Measurements from ENCODE around the gene POU2AF1.

POU2AF1 gene, protein sequence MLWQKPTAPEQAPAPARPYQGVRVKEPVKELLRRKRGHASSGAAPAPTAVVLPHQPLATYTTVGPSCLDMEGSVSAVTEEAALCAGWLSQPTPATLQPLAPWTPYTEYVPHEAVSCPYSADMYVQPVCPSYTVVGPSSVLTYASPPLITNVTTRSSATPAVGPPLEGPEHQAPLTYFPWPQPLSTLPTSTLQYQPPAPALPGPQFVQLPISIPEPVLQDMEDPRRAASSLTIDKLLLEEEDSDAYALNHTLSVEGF

DNA sequence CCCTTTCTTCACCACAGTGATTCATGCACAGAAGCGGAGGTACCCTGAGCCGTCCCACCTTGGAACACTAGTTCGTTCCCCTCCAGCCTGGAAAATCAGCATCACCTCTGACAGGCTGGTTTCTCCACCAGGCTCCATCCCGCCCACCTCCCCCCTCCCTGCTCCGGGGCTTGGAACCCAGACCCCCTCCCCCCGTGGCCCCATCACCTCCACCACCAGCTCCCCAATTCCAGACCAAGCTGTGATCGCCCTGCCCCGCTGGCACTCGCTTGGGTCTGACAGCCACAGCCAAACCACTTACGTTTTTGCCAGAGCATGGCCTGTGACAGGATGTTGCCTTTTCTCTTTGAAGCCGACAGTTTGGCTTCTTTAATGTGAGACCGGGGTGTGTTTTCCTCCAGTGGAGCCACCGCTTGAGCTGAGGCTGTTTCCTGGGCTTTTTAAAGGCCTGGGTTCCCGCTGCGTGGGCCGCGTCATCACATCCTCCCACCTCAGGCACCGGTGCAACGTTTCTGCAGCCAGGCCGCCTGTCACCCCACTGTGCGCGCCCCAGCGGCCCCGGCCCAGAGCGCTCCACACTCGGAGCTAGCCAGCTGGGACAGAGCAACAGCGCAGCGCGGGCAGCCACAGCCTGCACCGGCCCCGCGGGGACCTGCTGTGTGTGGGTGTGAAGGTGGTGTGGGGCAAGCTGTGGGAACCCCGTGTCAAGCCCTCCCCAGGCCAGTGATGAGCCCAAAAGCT, at the start of gene POU2AF1:
Gene POU2AF1 (minus strand): TSS at position 415 of the 741 bp plus-strand sequence. CDS start 98 bp downstream, at position 317.
- peak; percentile 11 for DNase-seq (ENCODE audit: low read depth)

DNA sequence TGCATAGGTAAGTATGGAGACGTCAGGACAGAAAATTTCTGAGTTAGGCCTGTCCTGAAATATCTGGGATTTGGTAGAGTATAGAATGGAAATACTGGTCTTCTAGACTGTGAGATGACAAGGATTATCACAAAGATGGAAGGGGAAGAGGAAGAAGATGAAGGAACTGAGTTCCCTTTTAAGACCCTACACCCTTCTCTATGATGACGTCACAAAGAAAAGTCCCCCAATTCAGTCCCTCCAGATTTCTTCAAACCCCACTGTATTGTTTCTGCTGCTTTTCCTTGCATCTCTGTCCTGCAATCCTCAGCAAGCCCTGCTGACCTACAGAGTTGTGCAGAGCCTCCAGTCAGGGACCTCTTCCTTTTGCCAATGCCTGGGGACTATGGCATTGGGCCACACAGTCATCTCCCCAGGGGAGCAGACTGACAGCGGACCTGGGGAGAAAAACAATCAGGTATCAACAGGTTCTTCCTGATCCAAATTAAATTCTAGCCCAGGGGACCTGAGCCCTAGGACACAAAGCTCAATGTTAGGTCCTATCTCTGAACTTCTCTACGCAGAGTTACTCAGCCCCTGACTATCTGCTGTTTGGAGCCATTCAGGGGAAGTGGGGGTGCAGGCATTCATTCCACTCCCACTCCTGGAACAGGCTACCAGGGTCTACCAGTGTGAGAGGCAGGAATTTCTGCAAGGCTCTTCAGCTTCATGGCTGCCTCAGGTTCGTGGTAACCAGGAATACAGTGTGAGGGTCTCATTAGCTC, 49.2 kb upstream of the POU2AF1 start:
- DNase-seq (ENCODE audit: low read depth) = no peak

DNA sequence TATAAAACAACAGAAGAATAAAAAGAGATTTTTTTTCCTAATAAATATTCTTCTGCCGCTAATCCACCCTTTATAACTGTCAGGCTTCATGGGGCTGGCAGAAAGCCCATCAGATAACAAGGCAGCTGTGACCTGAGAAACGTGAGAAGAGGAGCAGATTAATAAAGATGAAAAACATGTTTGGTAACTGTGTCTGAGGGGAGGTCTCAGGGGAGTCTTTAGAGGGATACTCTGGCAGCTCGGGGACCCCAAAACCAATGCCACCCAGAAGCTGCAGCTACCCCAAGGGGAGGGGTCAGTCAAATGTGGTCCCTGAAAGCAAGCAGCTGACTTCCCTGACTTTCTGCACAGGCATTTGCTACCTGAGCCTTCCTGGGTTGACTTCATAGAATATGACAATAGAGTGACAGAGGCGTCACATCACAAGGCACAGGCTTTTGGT, 48.4 kb upstream of the POU2AF1 start:
- DNase-seq (ENCODE audit: low read depth) = peak; percentile 32

DNA sequence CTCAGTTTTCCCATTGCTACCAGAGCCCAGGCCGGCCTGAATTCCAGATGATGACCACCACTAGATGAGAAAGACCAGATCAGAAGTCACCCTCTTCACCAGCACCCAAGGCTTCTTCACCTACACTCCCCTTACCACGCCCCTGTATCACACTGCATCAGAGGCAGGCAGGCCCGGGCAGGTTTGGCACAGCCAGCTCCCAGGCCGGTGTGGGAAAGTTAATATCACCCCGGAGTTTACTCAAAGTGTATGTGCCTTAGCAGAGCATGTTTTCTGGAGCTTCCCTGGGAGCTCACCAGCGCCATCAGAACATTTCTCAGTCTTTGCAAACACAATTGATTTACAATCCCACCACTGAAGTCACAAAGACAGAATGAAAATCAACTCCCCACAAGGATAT, 47.5 kb upstream of the POU2AF1 start:
- no peak for DNase-seq (ENCODE audit: low read depth)

DNA sequence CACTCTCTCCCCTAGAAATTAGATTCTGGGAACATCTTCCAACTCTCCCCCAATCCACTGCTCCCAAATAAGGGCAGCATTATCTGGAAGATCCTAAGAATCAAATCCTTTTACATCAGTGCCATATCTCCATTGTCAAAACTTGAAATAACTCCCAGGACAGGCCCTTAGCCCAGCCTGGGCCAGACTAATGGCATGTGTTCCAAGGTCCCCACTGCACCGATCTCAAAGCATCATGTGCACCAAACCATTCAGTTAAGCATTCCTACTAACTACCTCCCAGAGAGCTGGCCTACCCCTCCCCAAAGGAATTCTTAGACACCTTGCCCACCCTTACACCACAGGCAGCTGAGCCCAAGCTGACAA, 44.2 kb upstream of the POU2AF1 start:
- no peak for DNase-seq (ENCODE audit: low read depth)

DNA sequence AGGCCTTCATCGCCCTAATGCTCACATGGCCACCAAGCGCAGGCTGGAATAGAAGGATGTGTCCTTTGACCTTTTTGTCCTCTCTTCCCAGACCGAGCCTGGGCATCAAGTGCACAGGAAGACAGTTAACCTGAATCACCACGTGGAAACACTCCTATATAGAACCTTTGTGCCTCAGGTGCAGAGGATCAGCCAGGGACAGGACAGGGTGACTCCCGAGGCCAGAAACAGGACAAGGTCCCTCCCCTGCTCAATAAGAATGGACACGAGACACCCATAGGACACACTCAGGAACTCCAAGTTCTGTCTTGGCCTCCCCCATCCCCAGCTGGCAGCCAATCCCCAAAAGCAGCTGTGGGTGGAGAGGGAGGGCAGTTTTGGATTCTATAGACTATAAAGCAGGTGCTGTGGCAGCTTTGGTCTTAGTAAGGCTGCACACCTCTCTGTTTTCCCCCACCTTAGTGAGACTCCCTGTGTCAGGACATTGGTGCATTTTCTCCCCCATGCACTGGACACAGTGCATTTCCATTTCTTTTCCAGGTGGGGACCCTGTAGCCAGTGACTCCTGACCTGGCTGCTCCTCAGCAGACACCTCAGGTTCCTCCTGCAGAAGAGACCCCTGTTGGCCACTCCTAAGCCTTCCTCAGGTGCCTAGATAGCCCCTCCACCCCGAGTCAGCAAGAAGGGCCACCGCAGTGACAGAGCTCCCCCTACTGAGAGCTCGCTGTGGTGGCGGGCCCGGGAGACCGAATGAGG, 43.6 kb upstream of the POU2AF1 start:
- DNase-seq (ENCODE audit: low read depth) = peak; percentile 35

DNA sequence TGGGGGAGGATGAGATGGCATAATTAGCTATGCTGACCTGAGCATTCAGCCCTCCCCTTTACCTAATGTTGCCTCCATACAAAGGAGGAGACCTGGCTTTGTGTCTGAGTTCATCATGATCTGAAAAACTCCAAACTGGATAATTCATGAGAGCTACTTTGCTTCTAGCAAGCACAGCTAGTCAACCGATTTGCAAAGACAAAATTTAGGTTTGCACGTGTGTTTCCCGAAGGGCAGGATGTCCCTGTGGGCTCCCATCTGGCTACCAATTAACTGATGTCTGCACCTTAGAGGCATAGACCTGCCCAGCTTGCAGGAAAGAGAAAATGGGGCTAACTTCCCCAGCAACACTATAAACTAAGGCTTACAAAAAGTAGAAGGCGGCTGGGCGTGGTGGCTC, 42.2 kb upstream of the POU2AF1 start:
- DNase-seq (ENCODE audit: low read depth) = no peak

DNA sequence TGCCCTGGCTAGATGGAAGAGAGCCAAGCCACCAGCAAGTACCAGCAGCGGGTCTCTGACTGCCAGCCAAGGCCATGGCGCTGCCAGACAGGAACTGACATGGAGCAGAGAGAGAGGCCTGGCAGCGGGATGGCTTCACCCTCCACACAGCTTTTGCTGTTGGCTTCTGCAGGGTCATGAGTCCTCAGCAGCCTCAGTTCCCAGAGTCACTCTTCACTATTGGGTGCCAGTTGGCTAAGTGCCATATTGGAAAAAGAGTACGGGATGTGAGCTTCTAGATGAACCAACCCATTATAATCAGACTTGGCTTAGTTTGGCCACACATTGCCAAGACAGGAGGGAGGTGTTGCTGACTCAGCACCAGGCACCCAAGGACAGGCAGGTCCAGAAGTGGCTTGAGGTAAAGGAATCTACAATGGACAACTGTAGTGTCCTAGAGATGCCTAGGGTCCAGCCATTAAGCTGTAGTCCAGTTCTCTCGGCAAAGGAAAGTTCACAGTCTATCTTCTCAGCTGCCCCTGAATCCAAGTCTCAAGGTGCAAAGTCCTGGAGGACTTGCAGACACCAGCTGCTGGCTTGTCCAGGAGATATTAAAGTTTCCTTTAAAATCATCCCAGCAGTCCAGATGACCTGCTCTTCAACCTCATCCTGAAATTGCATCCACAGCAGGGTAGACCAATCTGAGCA, 40.7 kb upstream of the POU2AF1 start:
- DNase-seq (ENCODE audit: low read depth) = no peak

DNA sequence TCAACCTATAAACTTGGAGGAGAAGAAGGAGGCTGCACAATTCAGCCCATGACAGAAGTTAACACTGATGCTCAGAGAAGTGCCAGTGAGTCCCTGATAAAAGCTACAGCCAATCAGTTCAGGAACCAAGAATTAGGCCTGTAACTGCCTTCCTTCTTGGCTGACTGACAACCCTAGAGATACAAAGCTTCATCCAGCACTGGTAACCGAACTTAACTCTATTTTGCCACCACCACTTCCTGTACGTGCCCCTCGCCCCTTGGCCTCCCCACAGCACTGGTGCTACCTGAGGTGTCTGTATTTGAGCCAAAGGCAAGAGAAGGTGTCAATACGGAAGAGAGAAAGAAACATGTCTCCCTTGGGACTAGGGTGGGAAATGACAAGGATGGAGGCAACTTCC, 40.1 kb upstream of the POU2AF1 start:
- no peak for DNase-seq (ENCODE audit: low read depth)

DNA sequence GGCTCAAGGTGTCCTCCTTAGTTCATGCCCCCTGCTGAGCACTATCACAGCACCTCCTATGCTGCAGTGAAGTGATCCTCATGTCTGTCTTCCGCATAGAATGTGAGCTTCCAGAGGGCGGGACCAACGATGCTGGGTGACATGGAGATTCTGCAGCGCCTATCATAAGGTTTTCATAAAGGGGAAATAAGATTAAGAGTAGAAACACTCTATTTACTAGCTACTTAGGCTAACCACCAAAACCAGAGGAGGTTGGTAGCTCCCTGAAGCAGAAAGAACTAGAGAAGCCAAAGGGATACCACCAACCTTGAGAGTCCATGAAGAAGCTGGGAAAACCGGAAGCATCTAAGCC, 39.3 kb upstream of the POU2AF1 start:
- DNase-seq (ENCODE audit: low read depth) = no peak

DNA sequence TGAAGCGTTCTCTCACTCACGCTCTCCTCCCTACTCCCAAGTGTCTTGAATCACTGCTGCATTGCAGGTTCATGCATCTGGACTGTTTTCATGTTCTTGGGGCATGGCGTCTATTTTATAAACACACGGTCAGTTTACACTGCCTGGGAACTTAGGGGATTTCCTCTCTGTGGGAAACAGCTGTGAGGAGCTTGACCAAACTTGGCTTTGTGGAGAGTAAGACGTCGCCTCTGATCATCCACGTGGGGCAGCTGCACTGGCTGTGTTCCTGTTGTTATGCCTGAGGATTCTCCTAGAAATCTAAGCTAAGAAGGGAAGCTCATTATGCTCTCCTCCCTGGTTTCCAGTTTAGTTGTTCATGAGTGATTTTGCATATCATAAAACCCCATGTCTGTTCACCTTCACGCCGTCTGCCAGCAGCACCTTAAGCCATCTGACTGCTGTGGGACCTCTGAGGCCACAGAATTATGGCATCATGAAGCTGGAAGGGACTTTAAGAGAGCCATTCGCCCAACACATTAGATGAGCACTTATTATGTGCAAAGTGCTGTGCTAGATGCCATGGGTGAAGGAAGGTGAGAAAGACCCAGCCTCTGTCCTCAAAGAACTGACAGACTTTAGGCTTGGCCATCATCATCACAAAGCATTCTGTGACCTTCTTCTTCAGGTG, 38.8 kb upstream of the POU2AF1 start:
- peak; percentile 53 for DNase-seq (ENCODE audit: low read depth)

DNA sequence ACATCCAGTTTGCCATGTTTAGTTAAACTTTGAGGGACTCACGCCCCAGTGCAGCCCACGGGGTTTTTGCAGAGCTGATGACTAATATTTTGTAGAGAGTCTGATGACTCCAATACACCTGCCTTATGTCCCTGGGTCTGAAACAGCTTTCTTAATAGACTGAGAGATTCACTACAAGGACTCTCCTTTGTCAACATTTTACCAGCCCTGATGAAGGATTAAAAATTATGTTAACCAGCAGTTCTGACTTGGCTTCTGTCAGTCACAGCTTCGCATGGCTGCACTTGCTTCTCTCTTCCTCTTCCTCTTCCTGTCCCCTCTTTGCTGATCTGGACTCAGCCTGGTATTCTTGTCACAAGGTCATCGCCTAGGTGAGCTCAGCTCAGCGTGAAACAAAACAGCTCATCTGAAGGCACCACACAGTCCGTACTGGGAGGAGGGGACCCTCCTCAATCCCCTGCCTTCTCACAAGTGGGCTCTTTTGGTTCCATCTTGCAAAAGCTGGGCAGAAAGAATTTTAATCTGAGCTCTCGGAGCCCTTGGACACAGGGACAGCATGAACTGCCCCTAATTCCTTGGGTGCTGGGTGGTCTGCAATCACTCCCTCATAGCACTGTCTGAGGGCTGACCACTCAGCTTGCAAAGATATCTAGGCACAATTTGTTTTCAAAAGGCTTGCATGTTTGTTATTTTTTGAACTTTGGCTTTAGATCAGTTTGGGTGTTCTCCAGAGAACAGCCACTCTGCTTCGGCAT, 38.1 kb upstream of the POU2AF1 start:
- no peak for DNase-seq (ENCODE audit: low read depth)

DNA sequence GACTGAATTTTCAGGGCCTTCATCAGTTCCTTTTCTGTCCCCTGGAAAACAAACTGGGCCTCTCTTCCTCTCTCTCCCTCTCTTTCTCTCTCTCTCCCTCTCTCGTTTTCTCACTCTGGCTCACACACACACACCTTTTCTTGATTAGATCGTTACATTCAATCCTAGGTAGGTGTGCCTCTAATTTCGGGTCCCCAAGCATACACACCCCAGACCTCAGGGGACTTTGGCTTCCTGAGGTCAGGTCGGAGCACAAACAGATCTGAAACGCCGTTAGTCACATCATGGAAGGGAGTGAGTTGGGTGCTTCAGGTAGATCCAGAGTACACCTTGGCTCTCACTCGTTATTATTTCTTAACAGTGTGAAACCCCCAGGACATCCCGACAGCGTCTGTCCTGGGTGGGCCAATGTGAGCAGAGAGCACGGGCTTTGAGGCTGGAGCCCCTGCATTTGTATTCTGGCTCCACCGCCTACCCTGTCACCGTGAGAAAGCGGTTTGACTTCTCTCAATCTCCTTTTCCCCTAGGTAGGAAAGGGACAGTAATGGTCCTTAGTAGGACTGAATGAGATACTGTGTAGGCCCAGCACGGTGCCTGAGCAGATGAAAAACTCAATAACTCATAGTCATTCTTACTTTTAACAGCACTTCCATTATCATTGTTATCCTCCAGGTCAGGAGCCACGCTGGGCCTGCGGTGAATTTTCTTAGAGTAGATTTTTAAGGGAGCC, 37.3 kb upstream of the POU2AF1 start:
- DNase-seq (ENCODE audit: low read depth) = no peak

DNA sequence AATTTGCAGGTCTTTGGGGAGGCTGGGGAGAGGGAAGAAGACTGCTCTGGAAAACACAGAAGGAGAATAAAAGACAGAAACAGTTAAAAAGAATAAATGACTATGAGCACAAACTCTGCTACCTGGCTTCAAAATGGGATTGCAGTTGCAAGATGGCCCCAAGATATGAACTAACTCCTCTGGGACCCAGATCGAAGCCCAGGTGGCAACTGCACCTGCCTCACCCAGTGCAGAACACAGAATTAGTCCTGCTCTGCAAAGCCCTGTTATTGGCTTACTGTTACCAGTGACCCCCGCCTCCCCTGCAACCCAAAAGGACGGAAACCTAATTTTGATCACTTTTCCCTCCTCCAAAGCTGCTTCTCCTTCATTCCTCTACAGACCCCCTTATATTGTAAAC, 35.9 kb upstream of the POU2AF1 start:
- no peak for DNase-seq (ENCODE audit: low read depth)

DNA sequence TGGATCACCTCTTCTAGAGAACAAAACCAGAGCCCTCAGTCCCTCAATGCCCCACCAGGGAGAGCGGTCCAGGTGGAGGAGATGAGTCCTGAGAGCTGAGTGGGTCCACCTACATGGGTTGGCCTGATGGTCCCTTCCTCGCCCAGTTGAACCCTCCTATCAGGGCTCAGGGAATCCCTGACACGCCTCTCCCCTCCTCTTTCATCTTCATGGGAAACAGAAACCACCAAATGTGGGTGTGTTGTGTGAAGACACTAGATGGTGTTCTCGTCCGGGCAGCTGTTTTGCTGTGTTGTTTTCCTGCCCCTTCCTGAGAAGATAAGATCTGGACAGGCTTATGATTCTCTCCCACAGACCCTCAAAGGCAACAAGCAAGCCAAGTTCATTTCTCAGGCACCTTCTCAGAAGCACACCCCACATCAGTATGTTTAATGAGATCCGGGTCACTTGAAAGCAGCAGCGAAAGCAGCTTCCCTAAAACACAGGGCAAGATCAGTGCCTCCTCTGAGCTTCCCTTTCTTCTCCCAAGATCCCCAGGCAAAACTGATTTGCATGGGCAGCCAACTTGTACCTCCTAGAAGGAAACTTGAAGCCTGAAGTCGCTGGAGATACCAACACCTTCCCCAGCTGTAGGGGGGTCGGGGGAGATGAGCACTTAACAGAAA, 35.3 kb upstream of the POU2AF1 start:
- no peak for DNase-seq (ENCODE audit: low read depth)

DNA sequence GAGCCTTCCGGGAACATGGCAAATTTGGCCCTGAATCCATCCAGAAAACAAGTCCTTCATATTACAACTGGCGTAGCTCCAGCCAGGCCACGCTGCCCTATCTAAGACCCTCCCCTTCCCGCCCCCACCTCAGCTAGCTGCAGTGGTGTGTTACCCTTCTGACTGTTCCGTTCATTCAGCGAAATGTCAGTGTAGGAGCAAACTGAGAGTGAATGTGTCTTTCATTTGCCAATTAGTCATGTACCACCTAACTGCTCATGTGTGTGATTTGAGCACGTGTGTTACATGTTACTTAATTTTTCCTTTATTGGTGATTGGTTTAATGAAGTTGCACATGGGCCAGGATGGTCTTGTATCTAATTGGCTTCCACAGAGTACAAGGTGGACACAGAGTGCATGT, 34.8 kb upstream of the POU2AF1 start:
- no peak for DNase-seq (ENCODE audit: low read depth)

DNA sequence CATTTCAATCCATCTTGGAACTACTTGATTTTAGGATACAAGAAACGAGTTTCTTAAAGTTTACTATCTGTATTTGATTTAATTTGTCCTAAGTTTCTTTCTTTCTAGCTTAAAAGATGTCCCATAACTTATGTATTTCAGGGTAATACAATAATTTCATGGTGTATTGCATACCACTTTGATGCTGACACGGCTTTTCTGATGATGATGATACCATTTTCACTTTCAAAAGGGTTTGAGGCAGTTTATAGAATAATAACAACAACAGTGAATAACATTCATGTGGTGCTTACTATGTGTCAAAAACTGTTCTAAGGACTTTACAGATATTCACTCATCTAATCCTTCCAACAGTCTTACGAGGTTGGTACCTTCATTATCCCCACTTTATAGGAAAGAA, 33.2 kb upstream of the POU2AF1 start:
- DNase-seq (ENCODE audit: low read depth) = no peak

DNA sequence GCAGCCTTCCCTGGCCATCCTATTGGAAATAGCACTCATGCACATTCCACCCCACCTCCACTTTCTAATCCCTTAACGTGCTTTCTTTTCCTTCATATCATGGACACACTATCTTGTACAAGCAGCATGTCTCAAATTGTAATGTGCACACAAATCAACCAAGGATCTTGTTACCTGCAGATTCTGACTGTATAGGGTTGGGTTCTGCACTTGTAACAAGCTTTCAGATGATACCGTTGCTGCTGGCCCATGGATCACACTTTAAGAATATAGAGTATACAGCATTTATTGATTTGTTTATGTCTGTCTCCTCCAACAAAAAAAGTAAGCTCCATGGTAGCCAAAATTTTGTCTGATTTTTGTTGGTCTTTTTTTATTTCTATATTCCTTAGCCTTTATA, 32.4 kb upstream of the POU2AF1 start:
- DNase-seq (ENCODE audit: low read depth) = no peak

DNA sequence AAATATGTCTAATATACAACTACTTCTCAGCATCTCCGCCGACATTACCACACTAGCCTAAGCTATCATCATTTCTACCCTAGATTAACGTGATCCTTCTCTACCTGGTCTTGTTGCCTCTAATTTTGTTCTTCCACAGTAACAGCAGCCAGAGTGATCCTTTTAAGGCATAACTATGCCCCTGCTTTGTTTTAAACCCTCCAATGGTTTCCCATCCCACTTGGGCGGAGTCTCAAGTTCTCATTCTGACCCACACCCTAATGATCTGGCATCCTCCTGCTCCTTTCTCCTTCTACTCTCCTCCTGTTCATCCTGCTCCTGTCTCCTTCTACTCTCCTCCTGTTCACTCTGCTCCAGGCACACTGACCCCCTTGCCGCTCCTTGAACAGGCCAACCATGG, 31.9 kb upstream of the POU2AF1 start:
- DNase-seq (ENCODE audit: low read depth) = no peak

All from EH (cell line).